SKM-1 (cell line): ENCODE data around the gene PRR33.

Experiments
- DNase-seq: peaks from one replicate; lab custom pipeline; 2025; ENCODE audit not compliant: unreplicated experiment; lab: John Stamatoyannopoulos, UW

The PRR33 gene

DNA sequence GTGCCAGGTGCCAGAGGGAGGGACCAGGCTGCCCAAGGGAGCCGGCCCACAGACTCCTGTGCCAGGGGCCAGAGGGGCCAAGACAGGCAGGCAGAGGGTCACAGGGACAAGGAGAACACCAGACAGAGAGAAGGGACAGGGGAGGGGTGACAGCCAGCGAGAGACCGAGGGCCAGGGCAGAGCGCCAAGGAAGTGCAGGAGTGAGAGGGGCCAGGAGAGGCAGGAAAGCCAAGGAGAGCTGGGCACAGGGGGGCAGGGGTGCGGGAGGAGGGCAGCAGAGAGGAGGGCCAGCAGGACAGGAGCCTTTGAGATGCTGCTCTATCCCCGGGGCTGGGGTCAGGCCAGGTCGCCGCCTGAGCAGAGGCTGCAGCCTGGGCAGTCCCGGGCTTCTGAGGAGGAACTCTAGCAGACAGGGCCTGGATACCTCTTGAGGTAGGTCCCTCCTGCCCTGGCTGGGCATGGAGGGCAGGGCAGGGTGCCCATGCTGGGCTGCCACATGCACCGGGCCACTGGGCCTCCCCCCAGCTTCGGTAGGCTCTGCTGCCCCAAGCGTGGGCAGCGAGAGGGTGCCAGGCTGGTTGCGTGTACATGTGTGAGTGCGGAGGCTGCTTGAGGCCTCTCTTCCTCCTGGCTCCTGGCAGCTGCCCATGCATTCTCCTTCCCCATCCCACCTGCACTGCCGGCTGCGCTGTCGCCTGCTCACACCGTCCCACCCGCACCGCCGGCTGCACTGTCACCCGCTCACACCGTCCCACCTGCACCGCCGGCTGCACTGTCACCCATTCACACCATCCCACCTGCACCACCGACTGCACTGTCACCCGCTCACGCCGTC, 26.6 kb downstream of the PRR33 start:
- no peak for DNase-seq

DNA sequence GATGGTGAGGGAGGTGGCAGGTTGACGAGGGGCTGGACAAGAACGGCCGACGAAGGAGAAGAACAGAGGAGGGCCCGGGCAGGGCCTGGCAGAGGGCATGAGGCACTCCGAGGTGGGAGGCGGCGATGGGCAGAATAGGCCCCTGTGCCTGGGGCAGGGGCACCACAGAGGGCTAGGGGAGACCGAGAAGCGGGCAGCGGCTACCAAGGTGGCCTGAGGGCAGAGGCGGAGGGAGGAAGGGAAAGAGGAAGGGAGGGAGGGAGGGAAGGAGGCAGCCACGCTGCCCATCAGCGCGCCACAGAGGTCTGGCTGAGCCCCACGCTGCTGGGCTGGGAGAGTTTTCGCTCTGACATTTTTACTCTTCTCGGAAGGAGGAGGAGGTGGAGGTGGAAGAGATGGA, 27.5 kb downstream of the PRR33 start:
- no peak for DNase-seq

DNA sequence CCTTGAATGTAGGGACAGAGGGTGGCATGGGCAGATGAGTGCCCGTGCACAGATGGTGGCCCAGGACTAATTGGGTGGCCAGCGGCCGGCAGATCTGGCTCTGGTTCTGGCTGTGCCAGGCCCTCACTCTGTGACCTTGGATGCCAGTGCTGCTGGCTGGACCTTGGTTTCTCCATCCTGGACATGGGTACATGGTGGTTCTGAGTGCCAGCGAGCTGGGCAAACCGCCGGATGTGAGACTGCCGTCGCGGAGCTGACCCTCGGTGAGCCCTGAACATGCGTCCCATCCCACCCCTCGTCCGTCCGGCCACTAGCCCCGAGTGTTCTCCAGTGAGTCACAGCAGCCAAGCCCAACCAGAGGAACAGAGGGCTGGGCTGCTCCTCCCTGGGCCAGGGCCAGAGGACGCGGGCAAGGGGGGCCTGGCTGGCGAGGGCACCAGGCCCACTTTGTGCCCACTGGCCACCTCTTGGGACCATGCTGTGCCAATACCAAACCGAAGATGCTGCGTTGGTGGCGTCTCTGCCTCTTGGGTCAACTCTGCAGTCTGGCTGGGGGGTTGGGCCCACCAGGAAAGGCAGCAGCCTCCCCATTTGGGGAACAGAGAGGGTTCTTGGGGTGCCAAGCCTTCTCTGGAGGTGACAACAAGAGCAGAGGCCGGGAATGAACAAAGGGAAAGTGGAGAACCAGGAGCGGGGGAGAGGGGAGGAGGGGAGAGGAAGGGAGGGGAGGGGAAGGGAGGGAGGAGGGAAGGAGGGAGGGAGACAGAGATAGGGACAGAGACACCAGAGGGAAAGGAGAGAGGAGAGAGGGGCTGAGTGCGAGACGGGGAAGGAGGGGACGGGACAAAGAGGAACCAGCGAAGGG, 28.1 kb downstream of the PRR33 start:
- DNase-seq = no peak

DNA sequence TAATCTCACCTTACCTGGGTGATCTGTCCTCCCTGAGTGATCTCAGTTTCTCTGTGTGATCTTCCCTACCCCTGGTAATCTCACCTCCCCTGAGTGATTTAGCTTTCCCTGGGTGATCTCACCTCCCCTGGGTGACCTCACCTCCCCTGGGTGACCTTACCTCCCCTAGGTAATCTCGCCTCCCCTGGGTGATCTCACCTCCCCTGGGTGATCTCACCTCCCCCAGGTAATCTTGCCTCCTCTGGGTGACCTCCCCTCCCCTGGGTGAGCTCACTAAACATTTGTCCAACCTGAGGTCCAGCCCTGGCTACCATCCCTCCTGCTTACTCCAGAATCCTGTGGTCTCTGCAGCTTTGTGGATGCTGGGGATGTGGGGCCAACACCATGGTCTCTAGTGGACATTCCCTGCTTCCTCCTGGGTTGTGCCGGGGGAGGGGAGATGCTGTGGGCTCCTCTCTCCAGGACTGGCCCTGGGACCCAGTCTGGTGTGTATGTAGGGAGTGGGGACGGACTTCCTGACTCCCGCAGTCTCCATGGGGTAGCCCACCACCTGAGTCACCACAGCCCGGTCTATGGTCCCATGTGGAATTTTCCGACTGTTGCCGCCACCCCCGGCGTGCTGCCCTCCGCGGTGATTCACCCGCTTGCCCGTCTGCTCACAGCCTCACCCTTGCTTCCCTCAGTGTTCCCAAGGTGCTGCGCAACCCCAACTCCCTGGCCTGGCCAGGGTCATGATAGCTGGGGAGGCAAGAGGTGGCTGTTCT, 28.9 kb downstream of the PRR33 start:
- DNase-seq = no peak

DNA sequence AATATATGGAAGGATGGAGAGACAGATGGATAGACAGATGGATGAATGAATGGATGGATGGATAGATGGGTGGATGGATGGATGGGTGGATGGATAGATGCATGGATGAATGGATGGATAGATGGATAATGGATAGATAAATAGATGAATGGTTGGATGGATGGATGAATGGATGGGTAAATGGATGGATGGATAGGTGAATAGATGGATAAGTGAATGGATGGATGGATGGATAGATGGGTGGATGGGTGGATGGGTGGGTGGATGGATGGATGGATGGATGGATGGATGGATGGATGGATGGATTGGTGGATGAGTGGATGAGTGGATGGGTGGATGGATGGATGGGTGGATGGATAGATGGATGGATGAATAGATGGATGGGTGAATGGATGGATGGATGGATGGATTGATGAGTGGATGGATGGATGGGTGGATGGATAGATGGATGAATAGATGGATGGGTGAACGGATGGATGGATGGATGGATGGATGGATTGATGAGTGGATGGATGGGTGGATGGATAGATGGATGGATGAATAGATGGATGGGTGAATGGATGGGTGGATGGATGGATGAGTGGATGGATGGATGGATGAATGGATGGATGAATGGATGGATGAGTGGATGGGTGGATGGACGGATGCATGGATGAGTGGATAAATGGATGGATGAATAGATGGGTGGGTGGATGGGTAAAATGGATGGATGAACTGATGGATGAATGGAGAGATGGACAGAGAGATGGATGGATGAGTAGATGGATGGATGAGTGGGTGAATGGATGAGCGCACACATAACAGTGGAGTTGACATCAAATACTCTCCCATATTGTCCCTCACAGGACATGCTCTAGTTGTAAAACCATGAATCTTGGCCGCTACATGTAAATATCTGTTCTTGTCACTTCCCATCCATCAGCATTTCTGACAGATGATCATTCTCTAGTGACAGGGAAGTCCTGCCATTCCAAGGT, 30.0 kb downstream of the PRR33 start:
- no peak for DNase-seq

DNA sequence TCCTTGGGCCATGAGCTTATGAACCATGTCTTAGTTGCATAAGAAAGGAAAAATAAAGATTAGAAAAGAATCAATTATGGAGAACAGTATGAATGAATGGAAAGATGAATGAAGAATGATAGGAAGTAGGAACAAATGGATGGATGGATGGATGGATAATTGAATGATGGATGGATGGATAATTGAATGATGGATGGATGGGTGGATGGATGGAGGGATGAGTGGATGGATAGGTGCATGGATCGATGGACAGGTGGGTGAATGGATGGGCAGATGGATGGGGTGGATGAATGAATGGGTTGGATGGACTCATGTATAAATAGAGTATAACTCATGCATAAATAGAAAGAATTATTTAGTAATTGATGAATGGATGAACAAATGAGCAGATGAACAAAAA, 31.6 kb downstream of the PRR33 start:
- DNase-seq = no peak

DNA sequence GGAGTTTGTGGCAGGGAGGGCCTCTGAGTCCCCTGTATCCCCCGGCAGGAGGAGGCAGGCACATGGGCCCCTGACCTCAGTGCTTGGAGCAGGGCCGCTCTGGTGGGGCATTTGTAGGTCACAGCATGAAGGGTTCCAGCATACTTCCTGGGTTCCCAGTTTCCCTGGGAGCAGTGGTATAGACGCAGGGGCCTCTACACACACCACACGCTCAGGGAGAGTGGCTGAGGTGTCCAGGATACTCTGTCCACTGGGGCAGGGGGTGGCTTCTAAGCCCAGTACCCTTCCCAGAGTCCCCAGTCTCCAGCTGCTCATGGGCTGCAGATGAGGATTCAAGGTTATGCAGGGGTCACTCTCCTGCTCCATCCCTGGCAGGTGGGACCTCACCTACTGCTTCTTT, 32.7 kb downstream of the PRR33 start:
- no peak for DNase-seq

DNA sequence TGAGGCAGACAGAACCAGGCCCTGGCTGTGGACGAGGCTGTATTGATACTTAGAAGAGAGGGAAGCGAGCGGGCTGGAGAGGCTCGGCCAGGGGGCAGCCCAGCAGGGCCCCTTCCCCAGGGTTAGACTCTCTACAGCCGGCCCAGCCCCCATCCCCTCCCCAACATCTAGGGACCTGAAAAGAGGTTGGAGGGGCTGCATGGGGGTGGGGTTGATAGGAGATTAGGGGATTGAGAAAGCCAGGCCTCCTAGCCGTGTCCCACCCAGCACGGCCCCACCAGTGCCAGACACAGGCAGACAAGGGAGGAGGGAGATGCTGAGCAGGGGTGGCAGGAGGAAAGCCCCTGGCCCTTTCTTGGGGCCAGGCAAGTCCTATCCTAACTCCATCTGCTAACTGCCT, 33.1 kb downstream of the PRR33 start:
- DNase-seq = no peak

DNA sequence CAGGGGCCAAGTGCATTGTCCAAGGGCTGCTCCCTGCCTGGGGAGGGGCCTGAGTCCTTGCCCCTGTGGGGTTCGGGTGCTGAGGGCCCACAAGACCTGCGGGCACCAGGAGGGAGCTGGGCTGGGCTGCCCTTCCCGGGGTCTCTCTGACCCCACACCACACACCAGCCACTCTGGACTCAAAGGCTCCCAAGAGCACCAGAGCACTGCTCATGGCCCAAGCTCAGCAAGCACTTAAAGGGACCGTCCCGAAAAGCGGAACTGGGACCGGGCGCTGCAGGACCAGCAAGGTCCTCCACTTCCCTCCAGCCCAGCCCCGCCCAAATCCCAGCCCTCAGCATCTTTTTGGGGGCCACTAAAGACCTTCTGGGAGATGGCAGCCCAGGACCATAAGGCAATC, 33.5 kb downstream of the PRR33 start:
- no peak for DNase-seq

DNA sequence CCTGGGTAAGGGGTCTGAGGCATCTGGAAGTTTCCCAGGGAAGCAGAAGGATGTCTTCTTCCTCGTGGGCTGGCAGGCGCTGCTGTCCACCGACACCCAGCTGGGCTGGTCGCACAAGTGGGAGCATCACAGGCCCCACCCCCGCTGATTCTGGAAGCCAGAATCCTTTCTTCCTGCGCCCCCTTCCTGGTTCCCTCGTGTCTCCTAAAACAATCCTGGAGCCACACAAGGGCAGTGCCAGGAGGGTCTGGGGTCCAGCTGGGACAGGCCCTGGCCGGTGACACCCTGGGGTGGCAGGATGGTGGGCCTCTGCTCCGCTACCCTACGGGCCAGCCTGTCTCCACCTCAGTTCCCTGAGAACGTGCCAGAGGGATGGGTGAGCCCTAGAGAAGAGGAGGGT, 34.6 kb downstream of the PRR33 start:
- no peak for DNase-seq

DNA sequence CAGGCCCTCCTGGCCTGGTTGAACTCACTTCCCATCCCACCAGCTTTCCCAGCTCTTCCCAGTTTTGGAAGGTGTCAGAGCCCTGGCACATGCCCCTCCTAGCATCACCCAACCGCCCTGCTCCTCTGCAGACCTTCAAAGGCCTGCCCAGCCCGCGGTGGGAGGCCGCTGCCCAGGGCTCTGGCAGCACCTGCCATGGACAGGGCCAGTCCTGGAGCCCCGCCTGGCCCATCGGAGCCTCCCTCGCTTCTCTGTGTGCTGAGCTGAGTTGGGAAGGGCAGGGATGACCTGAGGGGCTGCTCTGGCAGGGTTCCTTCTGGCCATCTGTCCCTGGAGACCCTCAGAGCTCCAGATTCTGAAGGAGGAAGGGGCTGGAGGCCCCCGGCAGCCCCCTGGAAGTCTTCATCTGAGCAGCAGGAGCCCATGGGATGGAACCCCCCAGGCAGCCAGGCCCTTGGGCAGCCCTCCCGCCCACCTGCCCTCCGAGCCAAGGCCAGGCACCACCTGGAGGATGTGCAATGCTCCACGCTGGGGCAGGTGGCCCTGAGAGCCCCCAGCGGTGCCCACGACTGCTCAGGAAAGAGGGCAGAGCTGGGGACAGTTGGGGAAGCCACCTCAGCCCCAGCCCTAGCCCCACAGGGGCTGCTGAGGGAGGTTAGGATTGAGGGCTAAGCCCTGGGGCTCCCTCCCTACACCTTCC, 35.2 kb downstream of the PRR33 start:
- no peak for DNase-seq

DNA sequence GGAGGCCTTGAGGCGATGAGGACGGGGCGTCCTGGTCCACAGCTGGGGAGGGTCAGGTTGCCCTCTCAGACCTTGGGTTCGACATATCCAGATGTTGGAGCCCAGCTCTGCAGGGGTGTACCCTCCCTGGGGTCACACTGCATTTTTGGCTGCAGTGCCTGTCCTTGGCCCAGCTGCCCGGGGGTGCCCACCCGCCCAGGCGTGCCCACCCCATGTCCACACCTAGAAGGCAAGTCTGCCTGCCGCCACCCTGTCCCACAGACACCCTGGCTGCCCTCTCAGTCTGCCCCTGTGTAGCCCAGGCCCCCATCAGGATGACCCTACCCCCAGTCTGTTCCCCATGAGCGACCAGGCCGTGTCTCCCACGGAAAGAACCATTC, 35.8 kb downstream of the PRR33 start:
- no peak for DNase-seq

DNA sequence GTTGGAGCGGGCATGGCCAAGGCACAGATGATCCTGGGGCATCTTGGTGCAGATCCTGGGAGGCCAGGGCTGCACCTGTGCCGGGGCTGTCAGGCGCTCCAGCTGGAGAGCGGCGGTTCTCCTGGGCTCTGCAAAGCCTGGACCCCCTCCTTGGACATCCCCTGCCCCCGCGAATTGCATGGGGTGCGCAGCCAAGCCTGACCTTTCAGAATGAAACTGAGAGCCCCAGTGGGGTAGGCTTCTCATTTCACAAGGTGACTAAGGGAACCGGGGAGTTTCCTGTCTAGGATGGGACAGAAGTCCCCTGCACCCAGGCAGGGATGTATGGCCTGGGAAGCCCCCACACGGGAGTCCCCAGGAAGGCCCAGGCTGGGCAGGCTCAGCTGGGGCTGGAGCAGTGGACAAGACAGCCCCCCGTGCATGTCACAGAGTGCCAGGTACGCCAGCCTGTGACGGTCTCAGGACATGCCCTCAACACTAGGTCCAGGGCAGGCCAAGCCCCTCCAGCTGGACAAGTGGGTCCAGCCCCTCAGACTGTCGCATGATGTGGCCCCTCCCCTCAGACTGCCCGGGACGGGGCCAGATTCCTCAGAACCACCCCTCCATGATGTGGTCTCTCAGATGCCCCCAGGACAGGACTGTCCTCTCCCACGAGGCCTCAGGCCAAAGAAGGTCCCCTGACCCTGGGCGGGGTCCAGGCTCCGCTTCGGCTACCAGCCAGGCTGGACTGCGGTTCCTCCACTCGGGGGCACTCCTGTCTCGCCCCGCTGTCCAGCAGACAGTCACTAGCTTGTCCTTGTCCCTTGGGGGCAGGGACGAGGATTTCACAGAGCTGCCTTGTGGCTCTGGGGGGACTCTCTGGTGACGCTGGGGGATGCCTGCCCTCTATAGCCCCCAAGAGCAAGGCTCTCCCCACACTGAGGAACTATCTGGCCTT, 36.5 kb downstream of the PRR33 start:
- no peak for DNase-seq

DNA sequence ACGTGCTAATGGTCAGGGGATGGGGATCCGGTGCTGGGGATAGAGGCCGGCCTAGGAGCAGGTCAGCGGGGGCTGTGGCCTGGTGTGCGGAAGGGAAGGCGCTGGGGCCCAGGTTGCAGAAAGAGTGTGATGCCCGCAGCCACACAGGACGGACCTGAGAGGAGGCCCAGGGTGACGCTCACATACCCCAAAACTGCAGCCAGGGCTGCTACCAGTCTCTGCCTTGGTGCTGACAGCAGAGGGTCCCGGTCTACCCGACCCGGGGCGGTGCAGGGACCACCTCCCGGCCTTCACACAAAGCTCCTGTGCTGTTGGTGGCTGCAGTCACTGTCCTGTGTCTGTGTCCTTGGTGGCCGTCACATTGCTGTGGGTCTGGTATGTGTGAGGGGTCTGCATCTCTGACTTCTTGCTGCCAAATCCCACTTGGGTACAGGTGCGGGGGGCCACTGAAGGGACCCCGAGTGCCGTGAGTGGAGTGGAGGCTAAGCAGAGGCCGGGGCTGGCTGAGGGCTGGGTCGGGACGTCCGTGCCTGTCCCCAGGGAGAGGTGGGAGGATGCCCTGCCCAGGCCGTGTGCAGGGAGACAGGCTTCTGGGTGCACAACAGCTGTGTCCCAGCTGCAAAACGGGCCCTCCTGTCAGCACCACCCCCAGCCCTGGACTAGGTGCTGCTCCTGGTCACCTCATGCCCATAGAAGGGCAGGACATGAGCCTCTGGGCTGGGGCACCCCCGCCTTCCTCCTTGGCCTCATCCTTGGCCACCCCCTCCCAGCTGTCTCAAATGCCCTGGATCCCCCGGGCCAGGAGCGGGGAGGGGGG, 37.4 kb downstream of the PRR33 start:
- DNase-seq = no peak

DNA sequence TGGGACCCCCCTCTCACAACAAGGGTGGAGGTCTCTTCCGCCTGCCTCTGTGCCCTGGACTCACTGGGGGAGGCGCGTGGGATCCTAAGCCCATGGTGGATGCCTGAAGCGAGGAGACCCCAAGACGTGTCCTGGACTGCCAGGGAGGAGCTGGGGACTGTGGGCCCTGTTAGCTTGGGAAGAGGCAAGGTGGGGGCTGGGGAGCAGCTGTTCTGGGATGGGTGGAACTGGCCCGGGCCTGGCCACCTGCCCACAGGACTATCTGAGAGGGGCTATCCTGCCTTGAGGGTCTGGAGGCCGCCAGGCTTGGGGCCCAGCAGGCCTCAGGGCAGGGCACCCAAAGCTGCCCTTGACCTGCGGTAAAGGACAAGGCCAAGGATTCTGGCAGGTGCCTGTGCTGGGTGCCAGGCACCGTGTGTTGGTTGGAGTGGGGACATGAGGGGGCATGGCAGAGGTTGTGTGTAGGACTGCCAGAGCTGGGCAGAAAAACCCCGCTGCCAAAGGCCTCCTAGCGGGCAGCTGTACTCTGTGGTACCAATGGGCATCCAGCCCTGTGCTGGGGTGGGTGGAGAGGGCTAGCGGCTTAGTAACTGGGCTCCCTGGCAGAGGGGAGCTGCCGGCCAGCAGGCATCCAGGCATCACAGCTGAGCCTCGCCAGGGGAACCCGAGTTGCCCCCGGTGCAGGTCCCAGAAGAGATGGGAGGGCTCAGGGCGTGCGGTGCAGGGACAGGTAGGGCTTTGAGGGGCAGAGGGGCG, 38.1 kb downstream of the PRR33 start:
- DNase-seq = no peak

DNA sequence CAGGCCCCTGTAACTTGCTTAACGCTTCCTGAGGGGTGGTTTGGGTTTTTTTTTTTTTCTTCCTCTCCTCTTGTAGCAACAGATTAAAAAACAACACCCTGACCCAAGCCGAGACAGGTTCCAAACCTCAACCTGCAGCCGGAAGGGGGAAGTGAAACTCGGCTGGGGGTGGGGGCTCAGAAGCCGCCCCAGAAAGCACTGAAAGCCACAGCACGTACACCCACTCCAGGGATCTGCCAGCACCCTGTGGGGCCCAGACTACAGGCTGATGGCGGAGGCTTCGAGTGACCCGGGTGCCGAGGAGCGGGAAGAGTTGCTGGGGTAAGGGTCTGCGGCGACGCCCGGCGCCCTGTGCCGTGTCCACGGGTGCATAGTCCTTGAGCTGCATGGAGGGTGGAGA, 38.8 kb downstream of the PRR33 start, which contains the start of gene LSP1:
Gene LSP1, plus strand, starts transcription at position 208 of the 400 bp plus-strand sequence. Its CDS starts 61 bp downstream, at position 269.
- DNase-seq = peak; percentile 81

DNA sequence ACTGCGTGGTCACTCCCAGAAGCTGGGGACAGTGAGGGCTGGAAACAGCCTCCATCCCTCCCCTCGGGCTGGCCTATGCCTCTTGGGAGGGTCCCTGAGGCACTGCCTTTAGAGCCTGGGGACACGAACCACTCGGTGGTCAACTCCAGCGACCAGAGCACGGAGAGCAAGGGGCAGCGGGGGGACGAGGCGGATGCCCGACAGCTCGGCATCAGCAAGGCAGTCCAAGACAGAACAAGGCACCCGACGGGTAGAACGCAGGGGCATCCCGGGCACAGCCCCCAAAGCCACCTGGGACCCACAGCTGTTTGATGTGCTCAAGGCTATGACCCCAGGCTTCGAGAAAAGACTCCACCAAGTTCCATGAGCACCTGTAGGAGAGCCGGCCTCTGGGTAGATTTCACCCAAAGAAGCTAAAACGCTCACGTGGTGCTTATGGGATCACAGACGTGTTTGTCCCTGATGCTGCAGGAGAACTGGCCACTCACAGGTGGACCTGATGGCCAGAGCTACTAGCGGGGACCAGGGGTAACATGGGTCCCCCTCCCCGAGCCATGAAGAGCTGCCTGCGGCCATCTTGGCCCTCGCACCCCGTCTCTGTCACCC, 39.3 kb downstream of the PRR33 start:
- DNase-seq = no peak
